CD4-positive, alpha-beta T cell treated with Interferon gamma for 1 hour (primary cell): ENCODE data around the gene KRTAP5-9.
"Not testable (repeated sequence)": the region's sequence is repeated elsewhere in the genome, so short reads cannot be mapped to it uniquely, and the experiment has no call there.

Experiments
- DNase-seq: peaks from one replicate; pipeline ENCODE4 v3.0.0-alpha.2; 2020

The KRTAP5-9 gene

DNA sequence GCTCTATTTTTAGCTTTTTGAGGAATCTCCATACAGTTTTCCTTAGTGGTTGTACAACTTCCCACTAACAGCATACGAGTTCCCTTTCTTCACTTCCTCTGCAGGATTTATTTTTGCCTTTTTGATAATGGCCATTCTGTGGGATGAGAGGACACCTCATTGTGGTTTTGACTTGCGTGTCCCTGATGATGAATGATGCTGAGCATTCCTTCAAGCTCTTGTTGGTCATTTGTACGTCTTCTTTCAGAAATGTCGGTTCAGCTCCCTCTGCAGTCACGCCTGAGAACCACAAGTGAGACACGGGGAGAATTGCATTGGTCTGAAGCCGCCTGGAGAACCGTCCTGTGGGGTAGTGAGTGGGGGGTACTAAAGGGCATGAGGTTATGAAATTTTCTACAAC is 15.2 kb downstream of the KRTAP5-9 start:
- DNase-seq = no peak

DNA sequence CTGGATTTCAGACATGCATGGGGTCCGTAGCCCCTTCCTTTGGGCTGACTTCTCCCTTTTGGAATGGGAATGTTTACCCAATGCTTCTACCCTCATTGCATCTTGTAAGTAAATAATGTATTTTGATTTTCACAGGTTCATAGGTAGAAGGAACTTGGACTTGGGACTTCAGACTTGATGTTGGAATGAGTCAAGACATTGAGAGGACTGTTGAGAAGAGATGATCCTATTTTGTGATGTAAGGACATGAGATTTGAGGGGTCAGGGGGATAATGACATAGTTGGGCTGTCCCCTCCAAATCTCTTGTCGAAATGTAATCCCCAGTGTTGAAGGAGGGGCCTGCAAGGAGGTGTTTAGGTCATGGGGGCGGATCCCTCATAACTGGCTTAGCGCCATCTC is 16.2 kb downstream of the KRTAP5-9 start:
- no peak for DNase-seq

DNA sequence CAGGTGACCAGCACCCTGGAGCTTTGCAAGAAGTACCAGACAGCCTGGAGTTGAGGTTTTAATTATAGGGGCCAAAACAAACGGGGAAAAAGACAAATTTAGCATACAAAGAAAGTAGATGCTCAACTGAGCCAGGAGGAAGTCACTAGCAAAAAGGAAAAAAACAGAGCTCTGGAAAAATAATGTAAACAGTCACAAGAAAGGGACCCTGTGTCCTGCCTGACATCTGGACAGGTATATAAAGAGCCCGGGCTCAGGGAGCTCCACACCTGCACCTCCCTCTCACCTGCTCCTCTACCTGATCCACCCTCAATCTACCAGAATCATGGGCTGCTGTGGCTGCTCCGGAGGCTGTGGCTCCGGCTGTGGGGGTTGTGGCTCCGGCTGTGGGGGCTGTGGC is 17.0 kb downstream of the KRTAP5-9 start, which contains the start of gene KRTAP5-10:
KRTAP5-10 (plus strand) TSS at position 301 of the 400 bp plus-strand sequence; CDS start at position 326, 25 bp downstream.
- no peak for DNase-seq

DNA sequence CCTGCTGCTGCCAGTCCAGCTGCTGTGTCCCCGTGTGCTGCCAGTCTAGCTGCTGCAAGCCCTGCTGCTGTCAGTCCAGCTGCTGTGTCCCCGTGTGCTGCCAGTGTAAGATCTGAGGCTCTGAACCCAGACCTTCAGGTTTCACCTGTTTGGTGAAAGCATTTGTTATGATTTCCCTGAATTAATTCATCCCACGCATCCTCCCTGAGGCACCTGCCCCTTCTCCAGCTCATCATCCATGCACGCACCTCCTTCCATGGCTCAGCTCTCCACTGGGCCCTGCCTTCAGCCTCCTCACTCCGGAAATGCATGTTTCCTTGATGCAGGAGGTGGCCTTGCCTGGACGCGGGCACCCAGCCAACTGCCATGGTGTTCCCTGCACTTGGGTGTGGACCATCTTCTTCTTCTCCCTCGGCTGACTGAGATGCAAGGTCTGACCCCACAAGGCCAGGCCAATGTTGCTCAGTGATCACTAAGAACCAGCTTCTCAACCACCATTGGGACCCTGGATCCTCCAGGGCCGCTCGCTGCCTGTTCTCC is 17.9 kb downstream of the KRTAP5-9 start:
- DNase-seq = no peak

DNA sequence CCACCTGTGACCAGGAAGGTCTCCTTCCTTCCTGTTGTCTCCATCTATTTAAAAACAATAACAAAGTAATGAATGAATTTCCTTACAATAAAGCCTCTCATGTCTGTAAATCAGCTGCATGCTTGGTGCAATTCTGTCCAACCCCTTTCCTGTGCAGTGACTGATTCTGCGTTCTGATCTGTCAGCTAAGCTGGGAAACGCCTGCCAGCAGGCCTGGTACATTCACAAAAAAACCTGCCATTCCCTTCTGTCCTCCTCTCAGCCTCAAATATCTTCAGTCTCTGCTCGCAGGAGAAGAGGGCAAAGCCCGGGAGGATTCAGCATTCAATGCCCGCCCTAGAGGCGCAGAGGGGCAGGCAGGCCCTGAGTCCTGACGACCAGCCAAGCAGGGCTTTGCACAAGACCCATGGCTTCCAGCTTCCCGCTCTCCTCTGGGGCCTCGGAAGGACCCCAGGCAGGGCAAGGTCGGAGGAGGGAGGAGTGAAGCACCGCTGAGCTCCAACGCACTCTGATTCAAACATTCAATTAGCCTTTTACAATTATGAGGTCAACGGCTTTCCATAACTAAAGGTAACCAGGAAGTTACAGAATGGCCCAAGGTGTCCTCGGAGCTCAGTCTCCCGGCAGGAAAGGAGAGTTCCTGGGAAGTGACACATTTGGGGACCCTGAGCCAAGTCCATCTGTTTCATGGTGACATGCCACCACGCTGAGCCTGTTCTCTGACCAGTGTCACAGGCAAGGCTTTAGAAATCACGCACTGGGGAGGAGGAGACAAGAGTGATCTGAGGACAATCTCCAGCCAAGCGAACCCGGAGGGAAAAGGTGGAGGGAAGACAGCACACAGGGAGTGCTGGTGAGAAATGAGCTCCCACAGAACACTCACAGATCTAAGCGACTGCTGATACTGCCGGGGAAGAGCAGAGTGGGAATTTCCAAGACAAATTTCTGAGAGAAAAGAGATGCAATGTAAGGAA is 18.7 kb downstream of the KRTAP5-9 start:
- not testable (repeated sequence) for DNase-seq

DNA sequence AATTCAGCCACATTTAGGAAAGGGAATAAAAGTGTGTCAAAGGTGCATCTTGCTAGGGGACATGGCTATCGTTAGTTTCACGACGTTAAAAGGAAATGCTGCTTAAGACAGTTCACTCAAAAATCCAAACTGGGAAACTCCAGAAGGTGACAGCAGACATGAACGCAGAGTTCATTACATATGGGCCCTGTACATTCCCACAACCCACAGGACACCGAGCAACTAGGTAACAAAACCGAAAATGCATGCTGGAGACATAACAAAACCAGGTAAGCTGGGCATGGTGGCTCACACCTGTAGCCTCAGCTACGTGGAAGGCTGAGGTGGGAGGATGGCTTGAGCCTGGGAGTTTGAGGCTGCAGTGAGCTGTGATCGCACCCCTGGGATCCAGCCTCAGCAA is 19.4 kb downstream of the KRTAP5-9 start:
- DNase-seq = not testable (repeated sequence)

DNA sequence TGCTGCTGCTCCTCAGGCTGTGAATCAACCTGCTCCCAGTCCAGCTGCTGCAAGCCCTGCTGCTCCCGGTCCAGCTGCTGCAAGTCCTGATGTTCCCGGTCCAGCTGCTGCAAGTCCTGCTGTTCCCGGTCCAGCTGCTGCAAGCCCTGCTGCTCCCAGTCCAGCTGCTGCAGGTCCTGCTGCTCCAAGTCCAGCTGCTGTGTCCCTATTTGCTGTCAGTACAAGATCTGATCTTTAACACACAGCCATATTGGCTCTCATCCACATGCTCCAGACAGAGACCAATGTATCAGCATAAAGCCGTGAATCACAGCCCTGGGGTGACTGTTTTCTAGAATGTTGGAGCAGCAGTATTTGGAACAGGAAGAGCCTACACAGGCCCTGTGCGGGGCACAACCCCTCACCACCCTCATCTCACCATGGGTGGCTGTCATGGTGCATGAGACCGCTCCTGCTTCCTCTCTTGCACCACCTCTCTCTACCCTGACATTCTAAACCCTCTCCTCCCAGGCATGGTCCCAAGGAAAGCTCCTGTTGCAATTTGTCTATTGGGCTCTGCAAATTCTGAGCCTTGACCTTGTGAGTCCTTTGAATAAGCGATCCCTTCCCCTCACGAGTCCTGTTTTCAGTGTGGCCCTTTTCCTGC is 20.6 kb downstream of the KRTAP5-9 start:
- no peak for DNase-seq

DNA sequence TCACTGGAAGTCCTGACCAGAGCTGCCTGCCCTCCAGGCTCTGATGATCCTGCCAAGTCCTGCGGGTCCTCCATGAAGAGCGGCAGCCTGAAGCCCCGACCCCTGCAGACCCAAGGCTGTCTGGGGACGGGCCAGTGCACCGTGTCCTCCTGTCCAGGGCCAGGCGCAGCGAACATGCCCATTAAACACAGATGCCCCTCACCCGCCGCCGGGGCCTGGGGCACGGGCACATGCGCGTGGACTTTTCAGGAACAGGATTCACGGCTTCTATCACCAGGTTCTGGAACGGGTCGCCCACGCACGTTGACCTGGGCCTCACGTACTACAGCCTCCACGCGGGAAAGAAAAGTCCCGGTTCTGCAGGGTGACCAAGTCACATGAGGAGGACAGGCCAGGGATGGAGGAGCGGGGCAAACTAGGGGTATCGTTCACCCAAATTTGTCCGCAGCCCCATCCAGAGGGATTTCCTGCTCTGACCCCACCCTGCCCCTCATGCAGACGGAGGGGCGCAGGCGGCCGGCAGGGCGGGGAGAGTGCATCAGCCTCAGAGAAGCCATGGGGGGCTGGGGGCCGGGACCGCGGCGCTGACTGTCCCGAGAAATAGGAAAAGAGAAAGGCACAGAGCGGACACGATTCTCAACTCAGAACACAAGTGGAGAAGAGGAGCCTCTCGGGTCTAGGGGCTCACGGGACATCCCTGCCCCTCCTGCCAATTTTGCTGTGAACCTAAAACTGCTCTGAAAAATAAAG is 23.1 kb downstream of the KRTAP5-9 start:
- not testable (repeated sequence) for DNase-seq

DNA sequence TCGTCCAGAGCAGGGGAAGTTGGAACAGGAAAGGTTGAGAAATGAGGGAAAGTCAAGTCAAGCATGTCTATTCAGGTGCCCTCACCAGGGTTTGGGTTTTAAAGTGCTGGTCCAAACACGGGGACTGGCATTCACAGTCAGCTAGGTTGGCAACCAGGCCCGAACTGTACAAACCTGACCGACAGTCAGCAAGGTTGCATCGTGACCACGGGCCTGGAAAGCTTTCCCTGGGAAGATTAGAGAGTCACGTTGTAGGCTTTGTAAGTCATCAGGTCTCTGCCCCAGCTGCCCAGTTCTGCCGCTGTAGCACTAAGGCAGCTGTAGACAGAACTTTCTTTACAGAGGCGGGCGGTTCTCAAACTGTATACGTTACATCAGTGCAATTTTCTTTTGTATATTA is 24.6 kb downstream of the KRTAP5-9 start:
- DNase-seq = no peak

DNA sequence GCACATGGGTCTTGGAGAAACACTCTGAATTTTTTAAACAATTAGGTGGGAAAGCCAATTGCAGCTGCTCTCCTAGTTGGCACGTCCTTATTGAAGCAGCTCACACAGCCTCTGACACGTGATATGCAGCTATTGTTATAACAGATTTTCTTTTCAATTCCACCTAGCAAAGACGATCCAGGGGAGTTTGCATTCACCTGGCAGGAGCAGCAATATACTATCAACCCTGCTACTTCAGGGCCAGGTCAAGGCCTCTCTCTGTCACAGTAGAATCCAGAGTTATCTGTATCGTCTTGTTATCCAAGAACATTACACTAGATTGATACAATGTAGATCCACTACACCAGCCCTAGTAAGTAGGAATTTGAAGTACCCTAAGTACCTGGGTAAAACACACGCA is 26.2 kb downstream of the KRTAP5-9 start:
- DNase-seq = no peak

DNA sequence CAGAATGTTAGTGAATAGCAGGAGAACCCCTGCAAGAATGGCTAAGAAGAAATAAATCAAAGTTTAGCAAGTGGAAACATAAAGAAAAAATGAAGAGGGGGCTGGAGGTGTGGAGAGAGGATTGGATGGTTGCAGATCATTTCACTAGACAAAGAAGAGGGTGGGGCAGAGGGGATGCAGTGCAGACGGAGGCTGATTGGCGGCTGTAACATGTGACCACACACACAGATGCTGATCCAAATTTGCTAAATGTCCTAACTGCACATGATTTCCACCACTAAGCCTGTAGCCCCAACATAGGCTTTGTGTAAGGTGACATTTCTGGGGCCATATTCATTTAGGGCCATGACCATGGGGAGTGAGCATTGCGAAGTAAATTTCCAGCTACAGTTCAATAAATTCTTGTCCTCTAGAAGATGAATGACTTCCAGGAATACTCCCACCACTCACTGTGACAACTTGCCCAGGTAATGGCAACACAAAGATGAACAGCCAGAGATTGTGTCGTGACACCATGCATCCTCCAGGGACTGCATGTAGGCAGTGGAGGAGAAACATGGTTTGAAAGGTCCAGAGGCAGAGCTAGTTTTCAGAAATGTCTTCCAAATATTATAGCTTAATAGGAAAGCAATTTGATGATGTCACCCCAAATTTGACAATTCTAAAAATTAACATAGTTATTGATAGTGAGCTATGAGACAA is 27.7 kb downstream of the KRTAP5-9 start:
- no peak for DNase-seq

DNA sequence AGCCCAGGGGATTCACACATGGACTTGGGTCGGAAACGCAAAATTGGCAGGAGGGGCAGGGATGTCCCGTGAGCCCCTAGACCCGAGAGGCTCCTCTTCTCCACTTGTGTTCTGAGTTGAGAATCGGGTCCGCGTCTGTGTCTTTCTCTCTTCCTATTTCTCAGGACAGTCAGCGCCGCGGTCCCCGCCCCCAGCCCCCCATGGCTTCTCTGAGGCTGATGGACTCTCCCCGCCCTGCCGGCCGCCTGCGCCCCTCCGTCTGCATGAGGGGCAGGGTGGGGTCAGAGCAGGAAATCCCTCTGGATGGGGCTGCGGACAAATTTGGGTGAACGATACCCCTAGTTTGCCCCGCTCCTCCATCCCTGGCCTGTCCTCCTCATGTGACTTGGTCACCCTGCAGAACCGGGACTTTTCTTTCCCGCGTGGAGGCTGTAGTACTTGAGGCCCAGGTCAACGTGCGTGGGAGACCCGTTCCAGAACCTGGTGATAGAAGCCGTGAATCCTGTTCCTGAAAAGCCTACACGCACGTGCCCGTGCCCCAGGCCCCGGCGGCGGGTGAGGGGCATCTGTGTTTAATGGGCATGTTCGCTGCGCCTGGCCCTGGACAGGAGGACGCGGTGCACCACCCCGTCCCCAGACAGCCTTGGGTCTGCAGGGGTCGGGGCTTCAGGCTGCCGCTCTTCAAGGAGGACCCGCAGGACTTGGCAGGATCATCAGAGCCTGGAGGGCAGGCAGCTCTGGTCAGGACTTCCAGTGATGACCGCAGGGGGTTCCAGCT is 28.7 kb downstream of the KRTAP5-9 start:
- DNase-seq = not testable (repeated sequence)

DNA sequence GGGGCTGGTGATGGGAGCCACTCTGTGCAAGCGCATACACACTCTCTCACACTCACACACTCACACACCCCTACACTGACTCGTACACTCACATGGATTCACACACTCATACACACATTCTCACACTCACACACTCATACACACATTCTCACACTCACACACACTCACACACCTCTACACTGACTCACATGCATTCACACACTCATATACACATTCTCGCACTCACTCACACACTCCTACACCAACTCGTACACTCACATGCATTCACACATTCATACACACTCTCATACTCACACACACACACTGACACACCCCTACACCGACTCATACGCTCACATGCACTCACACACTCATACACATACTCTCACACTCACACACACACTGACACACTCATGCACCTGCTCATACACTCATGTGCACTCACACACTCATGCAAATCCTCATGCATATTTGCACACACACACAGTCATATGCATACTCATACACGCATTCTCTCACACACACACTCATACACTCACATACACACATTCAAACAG is 29.3 kb downstream of the KRTAP5-9 start:
- DNase-seq = no peak

DNA sequence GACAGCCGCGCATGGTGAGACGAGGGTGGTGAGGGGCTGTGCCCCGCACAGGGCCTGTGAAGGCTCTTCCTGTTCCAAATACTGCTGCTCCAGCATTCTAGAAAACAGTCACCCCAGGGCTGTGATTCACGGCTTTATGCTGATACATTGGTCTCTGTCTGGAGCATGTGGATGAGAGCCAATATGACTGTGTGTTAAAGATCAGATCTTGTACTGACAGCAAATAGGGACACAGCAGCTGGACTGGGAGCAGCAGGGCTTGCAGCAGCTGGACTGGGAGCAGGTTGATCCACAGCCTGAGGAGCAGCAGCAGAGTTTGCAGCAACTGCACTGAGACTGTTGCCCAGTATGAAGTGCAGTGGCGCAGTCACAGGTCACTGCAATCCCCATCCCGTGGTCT is 31.3 kb downstream of the KRTAP5-9 start:
- DNase-seq = not testable (repeated sequence)

DNA sequence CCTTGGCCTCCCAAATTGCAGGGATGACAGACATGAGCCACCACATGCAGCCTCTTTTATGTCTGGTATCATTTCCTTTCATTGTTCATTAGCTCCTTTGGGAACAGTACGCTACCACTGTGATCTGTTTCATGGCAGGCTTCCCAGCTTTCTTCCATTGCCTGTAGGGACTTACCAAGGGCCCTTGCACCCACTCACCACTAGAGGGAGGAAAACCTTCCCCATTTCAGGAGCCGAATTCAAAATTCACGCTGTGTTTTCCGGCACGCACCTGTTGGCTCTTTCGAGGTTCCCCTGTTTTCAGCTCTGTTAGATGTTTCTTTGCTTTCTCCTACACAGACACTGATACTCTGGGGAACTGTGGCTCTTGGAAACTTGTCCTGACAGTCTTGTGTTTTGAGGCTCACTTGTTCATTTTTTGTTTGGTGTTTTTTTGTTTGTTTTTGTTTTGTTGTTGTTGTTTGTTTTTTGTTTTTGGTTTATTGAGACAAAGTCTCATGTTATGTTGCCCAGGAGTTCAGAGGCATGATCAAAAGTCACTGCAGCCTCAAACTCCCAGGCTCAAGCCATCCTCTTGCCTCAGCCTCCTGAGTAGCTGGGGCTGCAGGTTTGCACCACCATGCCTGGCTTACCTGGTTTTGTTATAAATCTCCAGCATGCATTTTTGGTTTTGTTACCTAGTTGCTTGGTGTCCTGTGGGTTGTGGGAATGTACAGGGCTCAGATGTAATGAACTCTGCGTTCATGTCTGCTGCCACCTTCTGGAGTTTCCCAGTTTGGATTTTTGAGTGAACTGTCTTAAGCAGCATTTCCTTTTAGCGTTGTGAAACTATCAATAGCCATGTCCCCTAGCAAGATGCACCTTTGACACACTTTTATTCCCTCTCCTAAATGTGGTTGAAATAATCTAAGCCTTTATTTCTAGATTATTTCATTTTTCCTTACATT is 32.1 kb downstream of the KRTAP5-9 start:
- no peak for DNase-seq

DNA sequence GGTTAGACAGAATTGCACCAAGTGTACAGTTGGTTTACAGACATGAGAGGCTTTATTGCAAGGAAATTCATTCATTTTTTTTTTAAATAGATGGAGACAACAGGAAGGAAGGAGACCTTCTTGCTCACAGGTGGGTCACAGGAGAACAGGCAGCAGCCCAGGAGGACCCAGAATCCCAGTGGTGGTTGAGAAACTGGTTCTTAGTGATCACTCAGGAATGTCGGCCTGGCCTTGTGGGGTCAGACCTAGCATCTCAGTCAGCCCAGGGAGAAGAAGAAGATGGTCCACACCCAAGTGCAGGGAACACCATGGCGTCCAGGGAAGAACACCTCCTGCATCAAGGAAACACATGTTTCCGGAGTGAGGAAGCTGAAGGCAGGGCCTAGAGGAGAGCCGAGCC is 33.6 kb downstream of the KRTAP5-9 start:
- DNase-seq = no peak

DNA sequence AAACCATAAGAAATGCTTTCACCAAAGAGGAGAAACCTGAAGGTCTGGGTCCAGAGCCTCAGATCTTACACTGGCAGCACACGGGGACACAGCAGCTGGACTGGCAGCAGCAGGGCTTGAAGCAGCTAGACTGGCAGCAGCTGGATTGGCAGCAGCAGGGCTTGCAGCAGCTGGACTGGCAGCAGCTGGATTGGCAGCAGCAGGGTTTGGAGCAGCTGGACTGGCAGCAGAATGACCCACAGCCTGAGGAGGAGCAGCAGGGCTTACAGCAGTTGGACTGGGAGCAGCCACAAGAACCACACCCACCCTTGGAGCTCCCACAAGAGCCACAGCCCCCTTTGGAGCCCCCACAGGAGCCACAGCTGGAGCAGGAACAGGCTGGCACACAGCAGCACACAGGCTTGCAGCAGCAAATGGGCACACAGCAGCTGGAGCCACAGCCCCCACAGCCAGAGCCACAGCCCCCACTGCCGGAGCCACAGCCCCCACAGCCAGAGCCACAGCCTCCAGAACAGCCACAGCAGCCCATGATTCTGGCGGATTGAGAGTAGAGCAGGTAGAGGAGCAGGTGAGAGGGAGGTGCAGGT is 34.2 kb downstream of the KRTAP5-9 start, which contains the start of gene KRTAP5-11:
KRTAP5-11 (minus strand) TSS at position 567 of the 587 bp plus-strand sequence; CDS start at position 529, 38 bp downstream.
- DNase-seq = no peak

DNA sequence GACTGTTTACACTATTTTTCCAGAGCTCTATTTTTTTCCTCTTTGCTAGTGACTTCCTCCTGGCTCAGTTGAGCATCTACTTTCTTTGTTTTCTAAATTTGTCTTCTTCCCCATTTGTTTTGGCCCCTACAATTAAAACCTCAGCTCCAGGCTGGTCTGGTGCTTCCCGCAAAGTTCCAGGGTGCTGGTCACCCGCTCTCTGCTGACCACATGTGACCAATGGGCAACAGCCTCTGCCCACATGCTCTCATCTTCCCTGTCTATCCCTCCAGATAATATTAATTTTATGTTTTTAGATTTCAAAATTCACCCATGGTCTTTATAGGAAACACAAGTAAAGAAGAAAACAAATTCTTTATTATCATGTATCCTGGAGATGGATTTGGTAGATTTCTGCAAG is 34.7 kb downstream of the KRTAP5-9 start:
- not testable (repeated sequence) for DNase-seq

DNA sequence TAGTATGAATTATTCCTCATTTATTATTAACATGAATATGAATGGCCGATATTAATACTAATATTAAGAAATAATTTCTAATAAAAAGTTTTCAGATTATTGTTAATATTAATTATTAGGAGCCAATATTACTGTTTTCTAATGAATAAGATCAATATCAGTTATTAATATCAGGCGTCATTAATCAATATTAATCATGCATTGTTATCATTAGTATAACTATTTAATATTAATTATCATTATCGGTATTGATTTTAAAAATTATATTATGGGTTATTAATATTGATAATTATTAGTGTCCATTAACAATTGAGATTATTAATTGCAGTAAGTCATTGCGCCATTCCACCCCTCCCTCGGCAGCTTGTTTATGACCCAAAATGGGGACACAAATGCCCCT is 37.5 kb downstream of the KRTAP5-9 start:
- DNase-seq = not testable (repeated sequence)
